HCT116 (cell line): ENCODE results near the gene DUS4L. TPM values are rescaled to one million over a fixed set of nuclear protein-coding genes. Genes with fewer than 3 reads are reported as not detected.

ENCODE experiments used
- ATAC-seq: fragments of 200-7000 bp; cut with Tn5 transposase; 2 replicates; pipeline ENCODE4 v1.9.1; 2020; ENCODE audit warnings: mild to moderate bottlenecking, moderate library complexity
- BruUV-seq: library from RNA; stranded (reverse); fragments of 400-500 nt; replicated peaks from 2 replicates; lab custom pipeline; 2021; lab: Mats Ljungman, UMichigan
- CTCF ChIA-PET: fragments of 300-600 bp; sonication (Branson Sonifier 250); formaldehyde crosslinking; loops from one replicate; lab custom pipeline; 2021; ENCODE audit warnings: antibody characterized with exemption; lab: Charles Lee
- POLR2A ChIA-PET: fragments of 300-600, 350-600 bp; sonication (Branson Sonifier 250); formaldehyde crosslinking; loops from one replicate; lab custom pipeline; 2021; ENCODE audit warnings: antibody characterized with exemption; lab: Charles Lee
- RAD21 ChIA-PET, 2 experiments: fragments of 300-600 bp; sonication (Branson Sonifier 250); formaldehyde crosslinking; loops; one replicate each; lab custom pipeline; 2023; ENCODE audit warnings: low total read pairs in 2 of 2; ENCODE audit not compliant: uncharacterized antibody in 2 of 2, unreplicated experiment in 2 of 2, low non-redundant PET in 1 of 2; lab: Charles Lee
- DNase-seq: peaks from one replicate; pipeline ENCODE4 v3.0.0-alpha.2; 2010; ENCODE audit warnings: low read depth, low spot score
- H2AFZ ChIP-seq: fragments of 200-600 bp; shearing (Covaris generic), sonication (generic); 2 replicates; pipeline ENCODE4 v1.6.1; 2017; ENCODE audit warnings: low read depth, mixed run types, mixed read lengths, antibody characterized with exemption, low read length; ENCODE audit not compliant: poor library complexity, severe bottlenecking
- H3K27ac ChIP-seq: 2 replicates; pipeline ENCODE4 v1.5.1; 2012; ENCODE audit warnings: low read depth, low read length
- H3K27me3 ChIP-seq: fragments of 200-600 bp; sonication (generic); 2 replicates; pipeline ENCODE4 v1.6.1; 2016; ENCODE audit warnings: mixed run types, low read length, mixed read lengths; ENCODE audit not compliant: insufficient read depth
- H3K36me3 ChIP-seq, 2 experiments: fragments of 200-500 bp in 1 of 2; fragments of 200-600 bp in 1 of 2; sonication (Bioruptor generic) in 1 of 2; sonication (generic) in 1 of 2; 2 replicates each; pipeline versions ENCODE4 v1.5.1 to v1.6.1; 2014 to 2016; ENCODE audit warnings: low read length in 2 of 2, inconsistent platforms in 1 of 2, mixed read lengths in 1 of 2, mixed run types in 1 of 2; ENCODE audit not compliant: insufficient read depth in 2 of 2, control insufficient read depth in 1 of 2
- H3K4me1 ChIP-seq, 2 experiments: fragments of 200-600 bp in 1 of 2; sonication (generic) in 1 of 2; 2 replicates each; pipeline versions ENCODE4 v1.5.1 to v1.6.1; 2012 to 2017; ENCODE audit warnings: low read length in 2 of 2, inconsistent platforms in 1 of 2, mild to moderate bottlenecking in 1 of 2, mixed read lengths in 1 of 2, mixed run types in 1 of 2, moderate library complexity in 1 of 2; ENCODE audit not compliant: insufficient read depth in 2 of 2, control insufficient read depth in 1 of 2
- H3K4me2 ChIP-seq: fragments of 200-600 bp; sonication (generic); 2 replicates; pipeline ENCODE4 v1.6.1; 2017; ENCODE audit warnings: mixed run types, low read length, mixed read lengths
- H3K4me3 ChIP-seq, 2 experiments: fragments of 200-600 bp in 1 of 2; sonication (generic) in 1 of 2; replicated peaks in 1 of 2; 2 replicates each; pipeline ENCODE4 v1.5.1; 2011 to 2016; ENCODE audit warnings: low read length in 2 of 2, control low read depth in 1 of 2, low read depth in 1 of 2, mild to moderate bottlenecking in 1 of 2, mixed read lengths in 1 of 2, mixed run types in 1 of 2
- H3K79me2 ChIP-seq: fragments of 200-600 bp; sonication (generic); 2 replicates; pipeline ENCODE4 v1.6.1; 2017; ENCODE audit warnings: mild to moderate bottlenecking, mixed run types, low read length, moderate library complexity, mixed read lengths; ENCODE audit not compliant: insufficient read depth
- H3K9ac ChIP-seq: fragments of 200-600 bp; sonication (generic); 2 replicates; pipeline ENCODE4 v1.6.1; 2016; ENCODE audit warnings: low read length, mixed read lengths
- H3K9me2 ChIP-seq: fragments of 200-600 bp; sonication (generic), shearing (Covaris generic); 2 replicates; pipeline ENCODE4 v1.6.1; 2017; ENCODE audit warnings: mixed run types, mild to moderate bottlenecking, moderate library complexity; ENCODE audit not compliant: insufficient read depth
- H3K9me3 ChIP-seq, 2 experiments: fragments of 200-500 bp in 1 of 2; fragments of 200-600 bp in 1 of 2; sonication (Bioruptor generic) in 1 of 2; sonication (generic) in 1 of 2; 2 replicates each; pipeline ENCODE4 v1.6.1; 2014 to 2017; ENCODE audit warnings: low read length in 2 of 2, mixed read lengths in 2 of 2, inconsistent platforms in 1 of 2, low read depth in 1 of 2, mild to moderate bottlenecking in 1 of 2, mixed run types in 1 of 2, moderate library complexity in 1 of 2; ENCODE audit not compliant: control insufficient read depth in 1 of 2, insufficient read depth in 1 of 2
- H4K20me1 ChIP-seq: fragments of 200-600 bp; sonication (generic), shearing (Covaris generic); 2 replicates; pipeline ENCODE4 v1.6.1; 2017; ENCODE audit warnings: mixed run types, mild to moderate bottlenecking, moderate library complexity; ENCODE audit not compliant: insufficient read depth
- ELF1 ChIP-seq: IDR thresholded peaks from 2 replicates; pipeline ENCODE4 v1.6.1; 2012; ENCODE audit warnings: low read depth, borderline replicate concordance
- EZH2phosphoT487 ChIP-seq: fragments of 200-600 bp; IDR thresholded peaks from 2 replicates; pipeline ENCODE4 v1.6.1; 2018; ENCODE audit warnings: antibody characterized with exemption, borderline replicate concordance
- FOSL1 ChIP-seq: IDR thresholded peaks from 2 replicates; pipeline ENCODE4 v1.6.1; 2012; ENCODE audit warnings: low read depth
- JUND ChIP-seq: IDR thresholded peaks from 2 replicates; pipeline ENCODE4 v1.6.1; 2012
- POLR2AphosphoS5 ChIP-seq: IDR thresholded peaks from 2 replicates; pipeline ENCODE4 v1.6.1; 2011; ENCODE audit warnings: mild to moderate bottlenecking, low read depth, low read length, moderate library complexity
- SP1 ChIP-seq: IDR thresholded peaks from 2 replicates; pipeline ENCODE4 v1.6.1; 2012; ENCODE audit warnings: low read depth
- ZFX ChIP-seq: fragments of 450-650 bp; IDR thresholded peaks from 2 replicates; pipeline ENCODE4 v1.6.1; 2017
- intact Hi-C: fragments of 100-400 bp; cut with micrococcal nuclease; formaldehyde crosslinking; loops from 2 replicates; pipeline ENCODE4 v1.10.0; 2022
- total RNA-seq: library from RNA; stranded (reverse); gene quantifications from one replicate; pipeline ENCODE4 v1.2.1, GENCODE V29; 2021; ENCODE audit not compliant: unreplicated experiment
- TF ChIP-seq, protein P1 (sequence below): IDR thresholded peaks from 2 replicates; pipeline ENCODE4 v1.6.1; 2012
- TF ChIP-seq, protein P2 (sequence below): IDR thresholded peaks from 2 replicates; pipeline ENCODE4 v1.6.1; 2012; ENCODE audit warnings: low read depth
- TF ChIP-seq, protein P3 (sequence below), 3 experiments: fragments of 200-600 bp in 1 of 3; sonication (generic) in 1 of 3; IDR thresholded peaks in 2 of 3; conservative IDR thresholded peaks in 1 of 3; 2 replicates each; pipeline ENCODE4 v1.5.1; 2012 to 2017; ENCODE audit warnings: low read depth in 2 of 3, low read length in 2 of 3, antibody characterized with exemption in 1 of 3, borderline replicate concordance in 1 of 3, control low read depth in 1 of 3, mild to moderate bottlenecking in 1 of 3, mixed read lengths in 1 of 3, mixed run types in 1 of 3, moderate library complexity in 1 of 3; ENCODE audit not compliant: insufficient read depth in 1 of 3
- TF ChIP-seq, protein P4 (sequence below): IDR thresholded peaks from 2 replicates; pipeline ENCODE4 v1.6.1; 2012

Gene DUS4L
- total RNA-seq, 1 experiment from 2014 or later: 12.6 TPM

DNA sequence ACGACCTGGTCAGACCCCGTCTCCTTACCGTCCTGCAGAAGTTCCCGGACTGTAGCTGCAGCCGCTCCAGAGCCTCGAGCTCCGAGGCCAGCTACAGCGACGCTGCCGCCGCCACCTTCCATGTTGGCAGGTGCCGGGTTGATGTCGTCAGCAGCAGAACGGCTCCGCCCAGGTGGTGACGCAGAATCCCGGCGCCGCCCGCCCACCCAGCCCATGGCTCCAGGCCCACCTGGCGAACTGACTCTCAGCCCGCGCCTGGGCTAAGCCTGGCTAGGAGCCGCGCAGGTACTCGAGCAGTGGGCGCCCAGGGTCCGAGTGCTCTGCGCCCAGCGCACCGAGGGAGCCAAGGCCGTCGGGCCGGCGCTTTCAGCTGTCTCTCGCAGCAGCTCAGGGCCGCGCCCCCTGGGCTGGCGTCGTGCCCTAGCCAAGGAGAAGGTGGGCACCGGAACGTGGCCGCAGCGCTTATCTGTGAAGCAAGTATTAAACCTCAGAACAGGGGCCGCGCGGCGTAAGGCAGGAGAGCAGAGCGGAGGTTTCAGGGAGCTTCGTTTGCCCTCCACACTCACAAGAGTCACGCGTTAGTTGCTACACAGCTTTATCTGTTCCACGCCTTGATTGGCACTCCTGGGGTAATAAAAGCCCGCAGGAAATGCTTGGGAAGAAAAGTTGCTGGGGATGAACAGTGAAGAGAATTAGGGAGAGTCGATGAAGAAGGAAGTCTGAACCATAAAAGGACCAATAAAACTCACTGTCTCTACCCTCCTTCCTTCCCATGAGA lies at the start of gene DUS4L, which contains the start of gene COG5 (continued):
- TF ChIP-seq JUND (peak; percentile 37; the same call in 1 of the 2 replicates), ELF1 (no peak; the same call in 1 of the 2 replicates), EZH2phosphoT487 (no peak), FOSL1 (no peak), POLR2AphosphoS5 (peak; percentile 92)
- TF ChIP-seq, protein P1, sequence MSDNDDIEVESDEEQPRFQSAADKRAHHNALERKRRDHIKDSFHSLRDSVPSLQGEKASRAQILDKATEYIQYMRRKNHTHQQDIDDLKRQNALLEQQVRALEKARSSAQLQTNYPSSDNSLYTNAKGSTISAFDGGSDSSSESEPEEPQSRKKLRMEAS: peak; percentile 82

DNA sequence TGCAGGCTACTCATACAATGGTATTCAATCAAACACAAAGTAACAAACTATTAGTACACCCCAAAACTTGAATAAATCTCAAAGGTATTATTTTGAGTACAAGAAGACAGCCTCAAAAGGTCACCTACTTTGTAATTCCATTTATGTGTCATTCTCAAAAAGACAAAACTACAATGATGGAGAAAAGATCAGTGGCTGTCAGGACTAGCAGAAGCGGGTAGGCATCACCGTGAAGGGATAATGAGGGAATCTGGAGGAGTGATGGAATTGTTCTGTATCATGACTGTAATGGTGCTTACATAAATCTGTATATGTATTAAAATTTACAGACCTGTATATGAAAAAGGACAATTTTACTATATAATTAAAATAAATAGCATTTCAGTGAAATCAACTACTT lies 37.1 kb upstream of the DUS4L start:
- ChIA-PET POLR2A (no interaction called here), CTCF (no interaction called here), RAD21 (no interaction called here)
- Histone ChIP-seq H3K4me3 (no peak overlapping the region), H3K9me2 (no peaks in the 10 kb centered on the region), H3K36me3 (no peaks in the 10 kb centered on the region), H4K20me1 (no peaks in the 10 kb centered on the region), H3K27me3 (no peaks in the 10 kb centered on the region), H2AFZ (no peak overlapping the region), H3K9ac (no peak overlapping the region), H3K79me2 (peaks cover 3% of the 10 kb centered on the region; the same call in 1 of the 2 replicates), H3K4me1 (peaks cover 0 to 8% of the 10 kb centered on the region in 2 experiments; a peak in 1 of 4 replicates), H3K4me2 (no peak overlapping the region), H3K9me3 (no peaks in the 10 kb centered on the region), H3K27ac (no peak overlapping the region)
- no peak for ATAC-seq
- no peak for DNase-seq
- TF ChIP-seq, protein P2, sequence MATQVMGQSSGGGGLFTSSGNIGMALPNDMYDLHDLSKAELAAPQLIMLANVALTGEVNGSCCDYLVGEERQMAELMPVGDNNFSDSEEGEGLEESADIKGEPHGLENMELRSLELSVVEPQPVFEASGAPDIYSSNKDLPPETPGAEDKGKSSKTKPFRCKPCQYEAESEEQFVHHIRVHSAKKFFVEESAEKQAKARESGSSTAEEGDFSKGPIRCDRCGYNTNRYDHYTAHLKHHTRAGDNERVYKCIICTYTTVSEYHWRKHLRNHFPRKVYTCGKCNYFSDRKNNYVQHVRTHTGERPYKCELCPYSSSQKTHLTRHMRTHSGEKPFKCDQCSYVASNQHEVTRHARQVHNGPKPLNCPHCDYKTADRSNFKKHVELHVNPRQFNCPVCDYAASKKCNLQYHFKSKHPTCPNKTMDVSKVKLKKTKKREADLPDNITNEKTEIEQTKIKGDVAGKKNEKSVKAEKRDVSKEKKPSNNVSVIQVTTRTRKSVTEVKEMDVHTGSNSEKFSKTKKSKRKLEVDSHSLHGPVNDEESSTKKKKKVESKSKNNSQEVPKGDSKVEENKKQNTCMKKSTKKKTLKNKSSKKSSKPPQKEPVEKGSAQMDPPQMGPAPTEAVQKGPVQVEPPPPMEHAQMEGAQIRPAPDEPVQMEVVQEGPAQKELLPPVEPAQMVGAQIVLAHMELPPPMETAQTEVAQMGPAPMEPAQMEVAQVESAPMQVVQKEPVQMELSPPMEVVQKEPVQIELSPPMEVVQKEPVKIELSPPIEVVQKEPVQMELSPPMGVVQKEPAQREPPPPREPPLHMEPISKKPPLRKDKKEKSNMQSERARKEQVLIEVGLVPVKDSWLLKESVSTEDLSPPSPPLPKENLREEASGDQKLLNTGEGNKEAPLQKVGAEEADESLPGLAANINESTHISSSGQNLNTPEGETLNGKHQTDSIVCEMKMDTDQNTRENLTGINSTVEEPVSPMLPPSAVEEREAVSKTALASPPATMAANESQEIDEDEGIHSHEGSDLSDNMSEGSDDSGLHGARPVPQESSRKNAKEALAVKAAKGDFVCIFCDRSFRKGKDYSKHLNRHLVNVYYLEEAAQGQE: no peak
- TF ChIP-seq SP1 (no peak), JUND (no peak), ZFX (no peak)
- TF ChIP-seq, protein P3, sequence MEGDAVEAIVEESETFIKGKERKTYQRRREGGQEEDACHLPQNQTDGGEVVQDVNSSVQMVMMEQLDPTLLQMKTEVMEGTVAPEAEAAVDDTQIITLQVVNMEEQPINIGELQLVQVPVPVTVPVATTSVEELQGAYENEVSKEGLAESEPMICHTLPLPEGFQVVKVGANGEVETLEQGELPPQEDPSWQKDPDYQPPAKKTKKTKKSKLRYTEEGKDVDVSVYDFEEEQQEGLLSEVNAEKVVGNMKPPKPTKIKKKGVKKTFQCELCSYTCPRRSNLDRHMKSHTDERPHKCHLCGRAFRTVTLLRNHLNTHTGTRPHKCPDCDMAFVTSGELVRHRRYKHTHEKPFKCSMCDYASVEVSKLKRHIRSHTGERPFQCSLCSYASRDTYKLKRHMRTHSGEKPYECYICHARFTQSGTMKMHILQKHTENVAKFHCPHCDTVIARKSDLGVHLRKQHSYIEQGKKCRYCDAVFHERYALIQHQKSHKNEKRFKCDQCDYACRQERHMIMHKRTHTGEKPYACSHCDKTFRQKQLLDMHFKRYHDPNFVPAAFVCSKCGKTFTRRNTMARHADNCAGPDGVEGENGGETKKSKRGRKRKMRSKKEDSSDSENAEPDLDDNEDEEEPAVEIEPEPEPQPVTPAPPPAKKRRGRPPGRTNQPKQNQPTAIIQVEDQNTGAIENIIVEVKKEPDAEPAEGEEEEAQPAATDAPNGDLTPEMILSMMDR (IDR thresholded peaks at IDR 0.05 in 2 of 3, conservative IDR thresholded peaks at IDR 0.05 in 1 of 3; ENCODE audit: borderline replicate concordance in 1 of 3, insufficient read depth in 1 of 3, low read depth in 2 of 3, low read length in 2 of 3): no peak
- TF ChIP-seq, protein P4, sequence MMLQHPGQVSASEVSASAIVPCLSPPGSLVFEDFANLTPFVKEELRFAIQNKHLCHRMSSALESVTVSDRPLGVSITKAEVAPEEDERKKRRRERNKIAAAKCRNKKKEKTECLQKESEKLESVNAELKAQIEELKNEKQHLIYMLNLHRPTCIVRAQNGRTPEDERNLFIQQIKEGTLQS: no peak
- BruUV-seq: no TSS peak
- intact Hi-C loops: no loop called here
